GM10266 (cell line): ENCODE data around the gene PTGER1.

Source experiments
- DNase-seq: peaks from one replicate; pipeline ENCODE4 v3.0.0; 2012; ENCODE audit errors: extremely low spot score
- CTCF ChIP-seq: IDR thresholded peaks from 2 replicates; pipeline ENCODE4 v1.5.1; 2012; ENCODE audit warnings: mild to moderate bottlenecking, low read depth; ENCODE audit not compliant: control insufficient read depth, insufficient read depth; ENCODE audit errors: missing control alignments

Gene PTGER1

DNA sequence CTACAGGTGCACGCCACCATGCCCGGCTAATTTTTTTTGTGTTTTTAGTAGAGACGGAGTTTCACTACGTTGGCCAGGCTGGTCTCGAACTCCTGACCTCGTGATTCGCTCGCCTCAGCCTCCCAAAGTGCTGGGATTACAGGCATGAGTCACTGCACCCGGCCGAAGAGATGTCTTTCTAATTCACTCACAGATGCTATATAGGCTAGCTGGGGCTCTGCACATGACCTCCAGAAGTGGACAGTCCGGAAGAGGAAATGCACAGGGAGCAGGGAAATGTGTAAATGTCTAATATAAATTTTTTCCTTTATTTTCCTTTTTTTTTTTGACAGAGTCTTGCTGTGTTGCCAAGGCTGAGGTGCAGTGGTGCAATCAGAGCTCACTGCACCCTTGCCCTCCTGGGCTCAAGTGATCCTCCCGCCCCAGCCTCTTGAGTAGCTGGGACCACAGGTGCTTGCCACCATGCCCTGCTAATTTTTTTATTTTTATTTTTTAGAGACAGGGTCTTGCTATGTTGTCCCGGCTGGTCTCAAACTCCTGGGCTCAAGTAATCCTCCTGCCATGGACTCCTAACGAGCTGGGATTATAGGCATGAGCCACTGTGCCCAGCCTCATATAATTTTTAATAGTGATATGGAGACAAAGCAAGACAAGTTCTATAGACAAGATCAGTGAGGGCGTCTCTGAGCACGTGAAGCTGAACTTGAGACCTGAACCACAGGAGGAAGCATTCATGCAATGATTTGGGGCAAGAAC is 12.4 kb upstream of the PTGER1 start:
- no peak for TF ChIP-seq CTCF
- no peak for DNase-seq

DNA sequence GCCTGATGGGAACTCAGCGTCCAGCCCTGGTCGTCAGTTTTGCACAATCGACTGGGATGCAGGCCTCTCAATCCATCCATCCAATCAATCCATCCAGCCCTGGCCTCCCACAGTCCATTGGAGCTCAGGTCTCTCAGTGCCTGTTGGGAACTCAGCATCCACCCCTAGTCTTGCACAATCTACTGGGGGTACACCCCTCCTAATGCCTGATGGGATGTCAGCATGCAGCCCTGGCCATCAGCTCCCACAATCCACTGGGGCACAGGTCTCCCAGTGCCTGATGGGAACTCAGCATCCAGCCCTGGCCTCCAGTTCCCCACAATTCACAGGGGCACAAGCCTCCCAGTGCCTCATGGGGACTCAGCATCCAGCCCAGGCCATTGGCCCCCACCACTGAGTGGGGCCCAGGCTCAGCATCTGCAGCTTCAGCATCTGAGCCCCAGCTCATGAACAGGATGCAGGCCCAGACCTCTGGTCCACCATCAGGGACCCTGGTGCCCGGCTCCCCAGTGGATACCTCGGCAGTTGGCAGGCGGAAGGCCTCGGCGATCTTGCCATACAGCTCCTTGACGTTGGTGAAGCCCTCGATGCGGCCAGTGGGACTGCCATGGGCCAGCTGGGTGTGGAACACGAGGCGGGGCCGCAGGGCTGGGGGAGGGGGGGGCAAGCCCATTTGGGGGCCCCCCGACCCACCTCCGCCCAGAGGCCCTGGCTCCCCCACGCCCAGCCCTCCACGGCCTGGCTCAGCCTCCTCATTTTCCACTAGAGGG is 7.2 kb upstream of the PTGER1 start:
- no peak for DNase-seq
- no peak for TF ChIP-seq CTCF

GRCh38 chr19:14480700-14481079 is 5.5 kb upstream of the PTGER1 start:
- TF ChIP-seq CTCF, result no peak
- DNase-seq, result peak; percentile 40

DNA sequence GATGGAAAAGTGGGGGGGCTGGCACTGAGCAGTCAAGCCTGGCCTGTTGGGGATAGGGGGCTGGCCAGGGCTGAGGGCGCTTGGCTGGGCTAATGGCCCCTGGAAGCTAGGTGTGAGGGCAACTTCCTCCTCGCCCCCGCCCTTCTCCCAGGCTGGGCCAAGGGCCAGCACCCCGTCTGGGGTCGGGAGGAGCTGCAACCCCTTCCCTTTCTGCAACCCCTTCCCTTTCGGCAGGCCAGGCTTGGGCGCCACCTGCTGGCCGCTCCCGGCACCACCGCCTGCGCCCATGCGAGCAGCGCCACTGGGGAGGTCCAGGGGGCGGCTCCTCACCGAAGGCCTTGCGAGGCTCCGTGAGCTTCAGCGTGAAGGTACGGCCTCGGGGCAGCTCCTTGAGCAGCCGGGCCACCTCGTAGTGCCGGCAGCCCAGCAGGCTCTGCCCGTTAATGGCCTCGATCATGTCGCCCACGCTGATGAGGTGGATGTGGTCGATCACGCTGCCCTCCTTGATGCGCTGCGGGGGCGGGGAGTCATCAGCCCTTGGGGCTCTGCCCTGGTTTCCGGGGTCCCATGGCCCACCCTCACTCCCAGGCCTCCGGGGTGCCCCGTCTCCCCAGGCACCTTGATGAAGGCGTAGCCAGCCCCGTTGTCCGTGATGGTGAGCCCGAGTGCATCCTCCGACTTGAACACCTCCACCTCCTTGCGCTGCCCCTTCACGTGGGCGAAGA is 5.0 kb upstream of the PTGER1 start:
- TF ChIP-seq CTCF, result peak; percentile 98
- DNase-seq, result peak; percentile 91

- TF ChIP-seq CTCF, result no peak
- DNase-seq, result peak; percentile 31
These were observed 4.3 kb upstream of the PTGER1 start for GRCh38 chr19:14479309-14479974.

DNA sequence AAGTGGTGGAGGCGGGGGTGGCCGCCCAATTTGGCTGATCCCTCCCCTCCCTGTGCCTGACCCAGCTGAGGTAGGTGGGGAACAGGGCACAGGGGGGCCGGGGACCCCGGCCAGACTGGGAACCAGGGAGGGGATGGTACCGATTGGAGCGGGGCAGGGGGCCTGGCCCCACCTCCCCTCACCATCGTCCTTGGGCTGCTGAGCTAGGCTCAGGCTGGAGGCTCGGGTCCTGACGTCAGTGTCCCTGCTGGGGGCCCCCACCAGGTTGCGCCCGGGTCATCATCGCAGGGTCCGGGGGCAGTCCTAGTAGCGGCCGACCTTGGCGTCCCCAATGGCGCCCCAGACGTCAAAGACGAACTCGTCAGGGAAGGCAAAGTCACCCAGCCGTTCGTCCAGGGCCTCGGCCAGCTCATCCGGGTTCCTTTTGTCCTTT is 3.0 kb upstream of the PTGER1 start:
- TF ChIP-seq CTCF, result no peak
- no peak for DNase-seq
